ENCODE measurements around the gene PPP5C.

Gene PPP5C

GRCh38 chr19:46378268-46378667 lies 31.4 kb downstream of the PPP5C start:
- no peak overlapping the region for H3K4me3 ChIP-seq (ENCODE audit: low read depth, low read length)
- no peak for DNase-seq (ENCODE audit: low read depth)

GRCh38 chr19:46380690-46381089 lies 33.8 kb downstream of the PPP5C start:
- TF ChIP-seq POLR2A (IDR thresholded peaks at IDR 0.05; ENCODE audit: extremely low read depth, insufficient read length) (no peak), MAX (IDR thresholded peaks at IDR 0.05; ENCODE audit: low read depth, low read length) (no peak), MYC (IDR thresholded peaks at IDR 0.05; ENCODE audit: low read depth, low read length) (no peak), CTCF (IDR thresholded peaks at IDR 0.05; ENCODE audit: low read depth, low read length) (no peak)

More at GRCh38 chr19:46378268-46378667, 31.4 kb downstream of the PPP5C start:
- TF ChIP-seq CTCF (IDR thresholded peaks at IDR 0.05; ENCODE audit: low read depth, low read length) (no peak), POLR2A (IDR thresholded peaks at IDR 0.05; ENCODE audit: extremely low read depth, insufficient read length) (no peak), MYC (IDR thresholded peaks at IDR 0.05; ENCODE audit: low read depth, low read length) (no peak), MAX (IDR thresholded peaks at IDR 0.05; ENCODE audit: low read depth, low read length) (no peak)

GRCh38 chr19:46381346-46381745 lies 34.5 kb downstream of the PPP5C start:
- no peak overlapping the region for H3K4me3 ChIP-seq (ENCODE audit: low read depth, low read length)
- TF ChIP-seq MAX (IDR thresholded peaks at IDR 0.05; ENCODE audit: low read depth, low read length) (no peak), CTCF (IDR thresholded peaks at IDR 0.05; ENCODE audit: low read depth, low read length) (no peak), MYC (IDR thresholded peaks at IDR 0.05; ENCODE audit: low read depth, low read length) (no peak), POLR2A (IDR thresholded peaks at IDR 0.05; ENCODE audit: extremely low read depth, insufficient read length) (no peak)
- no peak for DNase-seq (ENCODE audit: low read depth)

More at GRCh38 chr19:46380690-46381089, 33.8 kb downstream of the PPP5C start:
- DNase-seq (ENCODE audit: low read depth), result no peak
- H3K4me3 ChIP-seq (ENCODE audit: low read depth, low read length), result no peak overlapping the region

- DNase-seq (ENCODE audit: low read depth), result no peak
- no peak overlapping the region for H3K4me3 ChIP-seq (ENCODE audit: low read depth, low read length)
- TF ChIP-seq MYC (IDR thresholded peaks at IDR 0.05; ENCODE audit: low read depth, low read length), result no peak
- no peak for TF ChIP-seq MAX (IDR thresholded peaks at IDR 0.05; ENCODE audit: low read depth, low read length)
- TF ChIP-seq CTCF (IDR thresholded peaks at IDR 0.05; ENCODE audit: low read depth, low read length), result no peak
- TF ChIP-seq POLR2A (IDR thresholded peaks at IDR 0.05; ENCODE audit: extremely low read depth, insufficient read length), result no peak
Observed at GRCh38 chr19:46381756-46382345, 35.0 kb downstream of the PPP5C start.

GRCh38 chr19:46383171-46383815 lies 36.4 kb downstream of the PPP5C start:
- TF ChIP-seq POLR2A (IDR thresholded peaks at IDR 0.05; ENCODE audit: extremely low read depth, insufficient read length) (no peak), CTCF (IDR thresholded peaks at IDR 0.05; ENCODE audit: low read depth, low read length) (no peak), MAX (IDR thresholded peaks at IDR 0.05; ENCODE audit: low read depth, low read length) (no peak), MYC (IDR thresholded peaks at IDR 0.05; ENCODE audit: low read depth, low read length) (no peak)
- DNase-seq (ENCODE audit: low read depth), result peak; percentile 6
- H3K4me3 ChIP-seq (ENCODE audit: low read depth, low read length), result no peak overlapping the region
